Hepatocyte (in vitro differentiated cells): ENCODE data around the gene CCL25.

Experiments
- EZH2phosphoT487 ChIP-seq: fragments of 200-600 bp; sonication (generic); IDR thresholded peaks from one replicate; pipeline ENCODE4 v1.6.1; 2018; ENCODE audit warnings: antibody characterized with exemption, mild to moderate bottlenecking, low read depth, moderate library complexity; ENCODE audit not compliant: unreplicated experiment, severe bottlenecking
- TF ChIP-seq, protein P1 (sequence below): fragments of 200-600 bp; sonication (generic); IDR thresholded peaks from 2 replicates; pipeline ENCODE4 v1.5.1; 2016; ENCODE audit warnings: antibody characterized with exemption, mild to moderate bottlenecking; ENCODE audit not compliant: poor library complexity

DNA sequence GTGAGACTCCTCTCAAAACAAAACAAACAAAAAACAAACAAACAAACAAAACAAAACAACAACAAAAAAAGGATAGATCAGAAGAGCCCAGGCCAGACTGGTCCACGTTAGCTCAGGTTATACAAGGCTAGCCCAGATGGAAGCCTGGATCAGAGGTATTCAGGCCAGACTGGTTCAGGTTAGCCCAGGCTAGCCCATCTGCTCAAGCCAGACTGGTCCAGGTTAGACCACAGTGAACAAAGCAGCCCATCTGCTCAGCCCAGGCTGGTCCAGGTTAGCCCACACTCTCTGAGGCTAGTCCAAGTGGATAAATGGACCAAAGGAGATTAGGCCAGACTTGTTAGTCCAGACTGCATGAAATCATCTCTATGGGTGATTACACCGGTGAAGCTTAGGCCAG, 41.2 kb downstream of the CCL25 start:
- TF ChIP-seq, protein P1, sequence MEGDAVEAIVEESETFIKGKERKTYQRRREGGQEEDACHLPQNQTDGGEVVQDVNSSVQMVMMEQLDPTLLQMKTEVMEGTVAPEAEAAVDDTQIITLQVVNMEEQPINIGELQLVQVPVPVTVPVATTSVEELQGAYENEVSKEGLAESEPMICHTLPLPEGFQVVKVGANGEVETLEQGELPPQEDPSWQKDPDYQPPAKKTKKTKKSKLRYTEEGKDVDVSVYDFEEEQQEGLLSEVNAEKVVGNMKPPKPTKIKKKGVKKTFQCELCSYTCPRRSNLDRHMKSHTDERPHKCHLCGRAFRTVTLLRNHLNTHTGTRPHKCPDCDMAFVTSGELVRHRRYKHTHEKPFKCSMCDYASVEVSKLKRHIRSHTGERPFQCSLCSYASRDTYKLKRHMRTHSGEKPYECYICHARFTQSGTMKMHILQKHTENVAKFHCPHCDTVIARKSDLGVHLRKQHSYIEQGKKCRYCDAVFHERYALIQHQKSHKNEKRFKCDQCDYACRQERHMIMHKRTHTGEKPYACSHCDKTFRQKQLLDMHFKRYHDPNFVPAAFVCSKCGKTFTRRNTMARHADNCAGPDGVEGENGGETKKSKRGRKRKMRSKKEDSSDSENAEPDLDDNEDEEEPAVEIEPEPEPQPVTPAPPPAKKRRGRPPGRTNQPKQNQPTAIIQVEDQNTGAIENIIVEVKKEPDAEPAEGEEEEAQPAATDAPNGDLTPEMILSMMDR: no peak
- no peak for TF ChIP-seq EZH2phosphoT487
